Measurements from ENCODE around the gene SVIL. TPM values are rescaled to one million over a fixed set of nuclear protein-coding genes. Genes with fewer than 3 reads are reported as not detected.

Gene SVIL
- total and polyA plus RNA-seq, 2 of the 13 experiments (the other 11 are each of a cell fraction or from before 2014, with no cell fraction given), result 3.9 to 12.1 TPM

DNA sequence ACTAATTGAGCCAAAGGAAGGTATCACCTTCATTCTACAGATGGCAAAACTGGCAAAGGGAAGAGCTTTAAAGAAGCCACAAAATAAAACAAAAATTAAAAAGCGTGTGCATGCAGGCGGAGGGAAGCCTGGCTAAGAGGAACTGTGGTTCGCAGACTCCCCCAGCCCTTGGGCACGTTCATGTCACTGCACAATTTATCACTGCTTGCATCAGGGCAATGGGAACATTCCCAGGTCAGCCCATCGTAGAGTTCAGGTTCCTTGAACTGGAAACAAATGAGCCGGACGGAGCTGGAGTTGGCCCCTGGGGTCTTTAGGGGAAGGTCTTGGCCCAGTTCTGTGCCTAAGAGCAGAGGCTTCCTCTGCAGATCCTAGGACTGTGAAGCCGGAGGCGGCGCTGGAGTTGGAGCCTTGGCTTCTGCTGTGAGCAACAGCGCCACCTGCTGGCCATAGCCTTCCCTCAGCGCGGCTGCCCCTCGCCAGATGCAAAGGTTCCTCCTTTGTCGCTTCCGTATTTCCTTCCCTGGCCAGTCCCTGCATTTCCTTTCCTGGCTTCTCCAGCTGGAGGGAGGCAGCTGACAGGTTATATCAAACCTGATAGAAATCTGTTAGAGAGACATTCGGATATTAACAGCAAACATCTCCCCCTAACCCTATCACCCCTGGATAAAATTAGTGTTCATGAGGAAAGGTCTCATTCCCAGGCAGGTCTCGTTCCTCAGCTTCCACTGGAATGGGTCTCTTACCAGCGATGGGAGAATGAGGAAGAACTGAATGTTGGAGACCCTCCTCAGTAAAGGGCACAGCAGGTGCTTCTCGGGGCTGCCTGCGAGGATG is 185.8 kb downstream of the SVIL start (continued):
- TF ChIP-seq KDM2A (CRISPR knock-in tag; IDR thresholded peaks at IDR 0.05; ENCODE audit: borderline replicate concordance, low read depth) (peak; percentile 58; the same call in 1 of the 2 replicates), ZNF629 (CRISPR knock-in tag; conservative IDR thresholded peaks at IDR 0.05) (peak; percentile 52; the same call in 1 of the 2 replicates), RXRB (CRISPR knock-in tag; IDR thresholded peaks at IDR 0.05; ENCODE audit: borderline replicate concordance) (peak; percentile 21; the same call in 1 of the 2 replicates), RAD21 (CRISPR knock-in tag; IDR thresholded peaks at IDR 0.05) (peak; percentile 64), ZNF687 (CRISPR knock-in tag; IDR thresholded peaks at IDR 0.05) (peak; percentile 39; the same call in 1 of the 2 replicates), SALL2 (CRISPR knock-in tag; IDR thresholded peaks at IDR 0.05) (0 out of 2 replicates have a peak, but pooled peaks have one; percentile 40), ZNF143 (CRISPR knock-in tag; IDR thresholded peaks at IDR 0.05) (0 out of 2 replicates have a peak, but pooled peaks have one; percentile 14), ZMYM4 (CRISPR knock-in tag; IDR thresholded peaks at IDR 0.05) (0 out of 2 replicates have a peak, but pooled peaks have one; percentile 29), ZNF800 (CRISPR knock-in tag; IDR thresholded peaks at IDR 0.05) (0 out of 2 replicates have a peak, but pooled peaks have one; percentile 42)
- TF ChIP-seq, protein P1, sequence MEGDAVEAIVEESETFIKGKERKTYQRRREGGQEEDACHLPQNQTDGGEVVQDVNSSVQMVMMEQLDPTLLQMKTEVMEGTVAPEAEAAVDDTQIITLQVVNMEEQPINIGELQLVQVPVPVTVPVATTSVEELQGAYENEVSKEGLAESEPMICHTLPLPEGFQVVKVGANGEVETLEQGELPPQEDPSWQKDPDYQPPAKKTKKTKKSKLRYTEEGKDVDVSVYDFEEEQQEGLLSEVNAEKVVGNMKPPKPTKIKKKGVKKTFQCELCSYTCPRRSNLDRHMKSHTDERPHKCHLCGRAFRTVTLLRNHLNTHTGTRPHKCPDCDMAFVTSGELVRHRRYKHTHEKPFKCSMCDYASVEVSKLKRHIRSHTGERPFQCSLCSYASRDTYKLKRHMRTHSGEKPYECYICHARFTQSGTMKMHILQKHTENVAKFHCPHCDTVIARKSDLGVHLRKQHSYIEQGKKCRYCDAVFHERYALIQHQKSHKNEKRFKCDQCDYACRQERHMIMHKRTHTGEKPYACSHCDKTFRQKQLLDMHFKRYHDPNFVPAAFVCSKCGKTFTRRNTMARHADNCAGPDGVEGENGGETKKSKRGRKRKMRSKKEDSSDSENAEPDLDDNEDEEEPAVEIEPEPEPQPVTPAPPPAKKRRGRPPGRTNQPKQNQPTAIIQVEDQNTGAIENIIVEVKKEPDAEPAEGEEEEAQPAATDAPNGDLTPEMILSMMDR (CRISPR knock-in tag; IDR thresholded peaks at IDR 0.05), result peak; percentile 85
- TF ChIP-seq, protein P2, sequence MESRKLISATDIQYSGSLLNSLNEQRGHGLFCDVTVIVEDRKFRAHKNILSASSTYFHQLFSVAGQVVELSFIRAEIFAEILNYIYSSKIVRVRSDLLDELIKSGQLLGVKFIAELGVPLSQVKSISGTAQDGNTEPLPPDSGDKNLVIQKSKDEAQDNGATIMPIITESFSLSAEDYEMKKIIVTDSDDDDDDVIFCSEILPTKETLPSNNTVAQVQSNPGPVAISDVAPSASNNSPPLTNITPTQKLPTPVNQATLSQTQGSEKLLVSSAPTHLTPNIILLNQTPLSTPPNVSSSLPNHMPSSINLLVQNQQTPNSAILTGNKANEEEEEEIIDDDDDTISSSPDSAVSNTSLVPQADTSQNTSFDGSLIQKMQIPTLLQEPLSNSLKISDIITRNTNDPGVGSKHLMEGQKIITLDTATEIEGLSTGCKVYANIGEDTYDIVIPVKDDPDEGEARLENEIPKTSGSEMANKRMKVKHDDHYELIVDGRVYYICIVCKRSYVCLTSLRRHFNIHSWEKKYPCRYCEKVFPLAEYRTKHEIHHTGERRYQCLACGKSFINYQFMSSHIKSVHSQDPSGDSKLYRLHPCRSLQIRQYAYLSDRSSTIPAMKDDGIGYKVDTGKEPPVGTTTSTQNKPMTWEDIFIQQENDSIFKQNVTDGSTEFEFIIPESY (CRISPR knock-in tag; IDR thresholded peaks at IDR 0.05), result 0 out of 2 replicates have a peak, but pooled peaks have one; percentile 15
